ENCODE results near the gene RECQL5. TPM values are rescaled to one million over a fixed set of nuclear protein-coding genes. Genes with fewer than 3 reads are reported as not detected.

Gene RECQL5
- total and polyA plus RNA-seq, 2 of the 8 experiments (the other 6 are each of a cell fraction or from before 2014, with no cell fraction given): 15.1 to 41.1 TPM

- no peaks in the 10 kb centered on the region for H3K27me3 ChIP-seq (replicated peaks in 1 of 4; ENCODE audit: control insufficient read depth in 3 of 4, extremely low read depth in 1 of 4, insufficient read depth in 3 of 4, low read length in 3 of 4)
- no peak overlapping the region for H3K4me2 ChIP-seq (ENCODE audit: insufficient read depth in 1 of 2, low read depth in 2 of 2, low read length in 2 of 2)
- H2AK5ac ChIP-seq (ENCODE audit: low read depth, low read length): no peak overlapping the region
- peaks cover 4% of the 10 kb centered on the region; the same call in 1 of the 2 replicates for H3K79me1 ChIP-seq (ENCODE audit: low read depth, low read length)
- ChIA-PET POLR2A (ENCODE audit: partially characterized antibody) (interaction anchor here (0.7 to 1.3 kb wide), 3 partner anchors 45 to 181 kb away, joined by 3 read pairs; no protein-coding TSS in a partner anchor), CTCF (ENCODE audit: partially characterized antibody) (interaction anchor here (1.0 to 1.6 kb wide), 5 partner anchors 15 to 67 kb away, joined by 3 to 7 read pairs (median 4); partner anchors contain the start of genes GALK1 and ITGB4)
- no peak overlapping the region for H2BK5ac ChIP-seq (ENCODE audit: low read depth, low read length)
- no peak overlapping the region for H3K9ac ChIP-seq (replicated peaks in 1 of 4; ENCODE audit: extremely low read depth in 1 of 4, low read depth in 3 of 4, low read length in 3 of 4)
- WGBS, 2 experiments (ENCODE audit: extremely low coverage in 1 of 2, insufficient coverage in 1 of 2, insufficient read length in 1 of 2, insufficient replicate concordance in 2 of 2, low coverage in 1 of 2, low lambda C conversion rate in 2 of 2, missing lambda C conversion rate in 1 of 2): 82% methylated on average over 3 of the region's 3 CpGs; no CpG with 5 or more reads in 1 of the 2 experiments
- peaks cover 0 to 6% of the 10 kb centered on the region in 2 experiments; a peak in 1 of 4 replicates for H3K79me2 ChIP-seq (ENCODE audit: control insufficient read depth in 1 of 2, insufficient read depth in 2 of 2, low read length in 2 of 2)
- no peak overlapping the region for H3K56ac ChIP-seq (replicated peaks; ENCODE audit: insufficient read length, low read depth, low read length)
- peaks cover 0 to 10% (median 4%) of the 10 kb centered on the region in 4 experiments; a peak in 5 of 7 replicates for H3K4me1 ChIP-seq (replicated peaks in 1 of 4; ENCODE audit: control insufficient read depth in 3 of 4, insufficient read depth in 4 of 4, low read length in 3 of 4)
- H3K18ac ChIP-seq (ENCODE audit: extremely low read depth, low read length): no peak overlapping the region
- no peaks in the 10 kb centered on the region for H3K23me2 ChIP-seq (ENCODE audit: low read depth, low read length)
- H3K23ac ChIP-seq (ENCODE audit: insufficient read length): no peak overlapping the region
- H3K9me3 ChIP-seq (ENCODE audit: insufficient read depth in 2 of 2, low read depth in 1 of 2, low read length in 1 of 2): no peaks in the 10 kb centered on the region
- no peak overlapping the region for H3K14ac ChIP-seq (ENCODE audit: insufficient read length)
- H4K8ac ChIP-seq (ENCODE audit: extremely low read depth, insufficient read depth, low read length): no peak overlapping the region
- H4K20me1 ChIP-seq (replicated peaks in 1 of 2; ENCODE audit: control insufficient read depth in 1 of 2, insufficient read depth in 2 of 2, low read length in 2 of 2): peaks cover 0 to 2% of the 10 kb centered on the region in 2 experiments
- H3K27ac ChIP-seq (ENCODE audit: low read depth, low read length): no peak overlapping the region
- no peak overlapping the region for H2BK20ac ChIP-seq (ENCODE audit: low read length)
- no peak overlapping the region for H3K4ac ChIP-seq (replicated peaks; ENCODE audit: insufficient read length, low read depth, low read length)
- H4K91ac ChIP-seq (replicated peaks; ENCODE audit: insufficient read length, low read length): no peak overlapping the region
- H2BK120ac ChIP-seq (replicated peaks; ENCODE audit: low read depth, low read length): no peak overlapping the region
- H3K4me3 ChIP-seq (ENCODE audit: extremely low read depth in 1 of 4, insufficient read depth in 2 of 4, low read depth in 3 of 4, low read length in 4 of 4): no peak overlapping the region
- FAIRE-seq (no peak), DNase-seq (ENCODE audit: low read depth in 1 of 2, low spot score in 2 of 2) (no peak)
- H2BK12ac ChIP-seq (ENCODE audit: low read depth, low read length): no peak overlapping the region
- H2AFZ ChIP-seq (ENCODE audit: low read length): no peak overlapping the region
- H2BK15ac ChIP-seq (ENCODE audit: low read length): no peak overlapping the region
- no peak overlapping the region for H4K5ac ChIP-seq (ENCODE audit: insufficient read length, low read depth, low read length)
- peaks cover 21 to 41% (median 38%) of the 10 kb centered on the region in 4 experiments for H3K36me3 ChIP-seq (ENCODE audit: control insufficient read depth in 2 of 4, insufficient read depth in 4 of 4, low read length in 3 of 4)
- no peak for TF ChIP-seq USF2 (IDR thresholded peaks at IDR 0.05; ENCODE audit: low read length)
- TF ChIP-seq JUN (IDR thresholded peaks at IDR 0.05; ENCODE audit: low read depth, low read length): no peak
- TF ChIP-seq MAFK (IDR thresholded peaks at IDR 0.05; ENCODE audit: low read depth, low read length): no peak
- no peak for TF ChIP-seq CREB1 (IDR thresholded peaks at IDR 0.05)
- TF ChIP-seq SRF (IDR thresholded peaks at IDR 0.05; ENCODE audit: low read depth, low read length): no peak
- TF ChIP-seq SIRT6 (IDR thresholded peaks at IDR 0.05; ENCODE audit: low read length): no peak
- TF ChIP-seq CEBPB (IDR thresholded peaks at IDR 0.05; ENCODE audit: low read depth, low read length): no peak
- no peak for TF ChIP-seq TEAD4 (IDR thresholded peaks at IDR 0.05; ENCODE audit: low read depth, low read length)
- TF ChIP-seq KDM1A (IDR thresholded peaks at IDR 0.05; ENCODE audit: borderline replicate concordance, low read length): no peak
- TF ChIP-seq SIX5 (IDR thresholded peaks at IDR 0.05; ENCODE audit: low read depth, low read length): no peak
- TF ChIP-seq EGR1 (IDR thresholded peaks at IDR 0.05; ENCODE audit: borderline replicate concordance, low read depth, low read length): no peak
- TF ChIP-seq TAF1 (IDR thresholded peaks at IDR 0.05; ENCODE audit: low read depth, low read length): no peak
- no peak for TF ChIP-seq SUZ12 (IDR thresholded peaks at IDR 0.05; ENCODE audit: low read length)
- TF ChIP-seq PHF8 (conservative IDR thresholded peaks at IDR 0.05; ENCODE audit: low read depth, low read length): no peak
These were observed 31.7 kb upstream of the RECQL5 start for GRCh38 chr17:75698659-75699058.

Measured in H1 (cell line).